HG03432 (cell line): ENCODE measurements around the gene CRADD.
"Not testable (repeated sequence)": the region's sequence is repeated elsewhere in the genome, so short reads cannot be mapped to it uniquely, and the experiment has no call there.

Source experiments
- ATAC-seq: cut with Tn5 transposase; IDR thresholded peaks from one replicate; pipeline ENCODE4 v1.9.1; 2021; ENCODE audit warnings: mild to moderate bottlenecking, moderate library complexity; ENCODE audit not compliant: unreplicated experiment

The CRADD gene

DNA sequence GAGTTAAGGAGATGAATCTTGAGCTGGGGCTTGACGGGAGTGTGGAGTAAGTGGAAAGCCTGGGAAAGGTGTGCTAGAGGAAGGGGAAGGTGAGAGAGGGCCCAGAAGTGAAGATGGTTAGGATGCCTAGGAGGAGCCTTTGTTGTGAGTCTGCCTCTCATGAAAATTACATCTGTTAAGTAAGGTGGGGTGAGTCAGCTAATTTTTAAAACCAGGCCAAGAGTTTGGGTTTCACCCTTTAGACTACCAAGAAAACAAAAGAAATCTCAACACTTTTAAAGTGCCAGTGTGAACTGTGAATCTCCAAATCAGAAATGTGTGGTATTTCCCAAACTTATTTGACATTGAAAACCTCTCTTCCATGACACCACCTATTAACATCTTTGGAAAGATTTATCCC, 185.2 kb downstream of the CRADD start:
- ATAC-seq: no peak

DNA sequence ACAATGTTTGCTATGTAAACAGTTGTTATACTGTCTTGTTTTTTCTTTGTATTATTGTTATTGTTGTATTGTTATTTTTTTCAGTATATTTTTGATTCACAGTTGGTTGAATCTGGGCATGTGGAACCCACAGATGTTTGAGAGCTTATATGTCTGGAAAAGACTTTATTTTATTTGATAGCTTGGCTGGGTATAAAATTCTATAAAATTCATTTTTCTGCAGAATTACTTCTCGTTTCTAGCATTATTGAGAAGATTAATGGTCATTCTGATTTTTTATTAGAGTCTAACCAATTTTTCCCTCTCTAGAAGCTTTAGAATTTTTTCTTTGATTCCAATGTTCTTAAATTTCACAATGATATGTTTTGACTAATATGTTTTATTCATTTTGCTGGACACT, 188.6 kb downstream of the CRADD start:
- no peak for ATAC-seq

DNA sequence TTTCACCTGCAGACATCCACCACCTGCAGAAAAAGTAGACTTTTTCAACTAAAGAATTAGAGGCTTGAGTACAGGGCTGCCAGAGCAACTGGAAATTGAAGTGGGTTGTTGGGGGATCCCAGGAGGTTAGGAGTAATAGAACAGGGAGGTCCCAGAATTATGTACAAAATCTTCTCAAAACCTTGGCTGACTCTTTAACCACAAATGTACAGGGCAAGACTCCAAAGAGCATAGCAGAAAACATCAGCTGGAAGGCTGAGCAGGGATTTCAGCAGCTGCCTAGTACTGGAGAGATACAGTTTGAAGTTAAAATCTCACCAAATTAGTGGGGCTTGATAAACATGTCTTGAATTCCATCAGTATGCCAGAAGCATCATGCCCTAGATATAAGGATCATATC, 191.6 kb downstream of the CRADD start:
- ATAC-seq: no peak

DNA sequence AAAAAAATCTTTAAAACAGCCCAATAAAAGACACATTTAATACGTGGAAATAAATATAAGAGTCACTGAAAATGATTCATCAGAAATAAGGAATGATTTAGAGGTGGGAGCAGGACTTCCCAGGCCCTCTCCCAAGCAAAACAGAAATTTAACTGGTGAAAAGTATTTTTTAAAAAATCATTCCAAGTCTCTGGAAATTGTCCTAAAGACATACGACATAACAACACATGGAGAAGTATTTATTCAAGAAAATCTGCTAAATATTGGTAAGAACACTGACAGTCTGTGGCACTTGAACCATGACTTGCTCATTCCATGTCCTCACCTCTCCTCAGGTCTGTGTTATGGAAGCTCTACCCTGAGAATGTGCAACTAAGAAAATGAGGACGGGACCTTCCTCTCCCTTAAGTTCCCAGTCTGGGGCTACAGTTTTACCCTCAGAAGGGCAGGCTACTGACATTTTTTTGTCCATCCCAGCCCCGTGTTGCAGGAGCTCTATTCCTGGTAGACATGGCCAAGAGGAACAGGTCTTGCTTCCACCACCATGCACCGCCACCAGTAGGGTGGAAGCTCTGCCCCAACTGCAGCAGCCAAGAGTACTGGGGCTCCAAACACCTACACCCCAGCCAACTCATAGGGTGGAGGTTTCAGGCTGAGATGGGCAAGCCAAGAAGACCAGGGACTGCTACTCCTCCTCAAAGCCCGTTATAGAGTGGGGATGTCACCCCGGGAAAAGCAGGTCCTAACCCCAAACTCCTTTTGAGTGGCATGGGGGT, 193.0 kb downstream of the CRADD start:
- no peak for ATAC-seq

DNA sequence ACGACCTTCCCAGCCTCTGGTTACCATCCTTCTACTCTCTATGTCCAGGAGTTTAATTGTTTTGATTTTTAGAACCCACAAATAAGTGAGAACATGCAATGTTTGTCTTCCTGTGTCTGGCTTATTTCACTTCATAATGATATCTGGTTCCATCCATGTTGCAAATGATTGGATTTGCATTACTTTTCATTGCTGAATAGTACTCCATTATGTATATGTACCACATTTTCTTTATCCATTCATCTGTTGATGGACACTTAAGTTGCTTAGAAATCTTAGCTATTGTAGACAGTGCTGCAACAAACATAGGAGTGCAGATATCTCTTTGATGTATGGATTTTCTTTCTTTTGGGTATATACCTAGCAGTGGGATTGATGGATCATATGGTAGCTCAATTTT, 194.4 kb downstream of the CRADD start:
- ATAC-seq: not testable (repeated sequence)

DNA sequence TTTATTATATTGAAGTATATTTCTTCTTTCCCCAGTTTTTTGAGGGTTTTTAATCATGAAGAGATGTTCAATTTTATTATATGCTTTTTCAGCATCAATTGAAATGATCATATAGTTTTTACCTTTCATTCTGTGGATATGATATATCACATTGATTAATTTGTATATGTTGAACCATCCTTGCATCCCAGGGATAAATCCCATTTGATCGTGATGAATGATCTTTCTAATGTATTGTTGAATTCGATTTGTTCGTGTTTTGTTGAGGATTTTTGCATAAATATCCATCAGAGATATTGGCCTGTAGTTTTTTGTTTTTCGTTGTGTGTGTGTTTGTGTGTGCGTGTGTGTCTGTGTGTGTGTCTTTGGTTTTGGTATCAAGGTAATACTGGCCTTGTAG, 196.4 kb downstream of the CRADD start:
- no peak for ATAC-seq

DNA sequence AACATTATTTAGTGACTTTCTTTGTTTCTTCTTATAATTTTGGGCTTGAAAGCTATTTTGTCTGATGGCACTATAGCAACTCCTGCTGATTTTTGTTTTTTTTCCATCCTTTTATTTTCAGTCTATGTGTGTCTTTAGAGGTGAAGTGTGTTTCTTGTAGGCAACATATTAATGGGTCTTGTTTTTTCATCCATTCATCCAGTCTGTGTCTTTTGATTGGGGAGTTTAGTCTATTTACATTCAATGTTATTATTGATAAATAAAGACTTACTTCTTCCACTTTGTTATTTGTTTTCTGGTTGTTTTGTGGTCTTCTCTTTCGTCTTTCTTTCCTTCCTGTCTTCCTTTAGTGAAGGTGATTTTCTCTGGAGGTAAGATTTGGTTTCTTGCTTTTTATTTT, 198.0 kb downstream of the CRADD start:
- ATAC-seq: no peak

DNA sequence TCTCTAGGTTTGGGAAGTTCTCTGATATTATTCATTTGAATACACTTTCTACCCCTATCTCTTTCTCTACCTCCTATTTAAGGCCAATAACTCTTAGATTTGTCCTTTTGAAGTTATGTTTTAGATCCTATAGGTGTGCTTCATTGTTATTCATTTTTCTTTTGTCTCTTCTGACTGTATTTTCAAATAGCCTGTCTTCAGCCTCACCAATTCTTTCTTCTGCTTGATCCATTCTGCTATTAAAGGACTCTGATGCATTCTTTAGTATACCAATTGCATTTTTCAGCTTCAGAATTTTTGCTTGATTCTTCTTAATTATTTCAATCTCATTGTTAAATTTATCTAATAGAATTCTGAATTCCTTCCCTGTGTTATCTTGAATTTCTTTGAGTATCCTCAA, 199.2 kb downstream of the CRADD start:
- no peak for ATAC-seq

DNA sequence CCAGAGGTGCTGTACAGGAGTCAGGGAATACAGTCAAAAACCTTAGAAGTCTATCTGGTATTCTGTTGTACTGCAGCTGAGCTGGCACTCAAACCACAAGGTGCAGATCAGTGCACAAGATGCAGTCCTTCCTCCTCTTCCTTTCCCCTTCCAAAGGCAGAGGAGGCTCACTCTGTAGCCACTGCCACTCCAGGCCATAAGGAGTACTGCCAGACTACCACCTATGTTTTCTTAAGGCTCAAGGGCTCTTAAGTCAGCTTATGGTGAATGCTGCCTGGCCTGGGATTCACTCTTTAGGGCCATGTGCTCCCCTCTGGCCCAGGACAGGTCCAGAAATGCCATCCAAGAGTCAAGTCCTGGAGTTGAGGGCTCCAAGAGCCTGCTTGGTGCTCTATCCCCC, 200.3 kb downstream of the CRADD start:
- no peak for ATAC-seq

DNA sequence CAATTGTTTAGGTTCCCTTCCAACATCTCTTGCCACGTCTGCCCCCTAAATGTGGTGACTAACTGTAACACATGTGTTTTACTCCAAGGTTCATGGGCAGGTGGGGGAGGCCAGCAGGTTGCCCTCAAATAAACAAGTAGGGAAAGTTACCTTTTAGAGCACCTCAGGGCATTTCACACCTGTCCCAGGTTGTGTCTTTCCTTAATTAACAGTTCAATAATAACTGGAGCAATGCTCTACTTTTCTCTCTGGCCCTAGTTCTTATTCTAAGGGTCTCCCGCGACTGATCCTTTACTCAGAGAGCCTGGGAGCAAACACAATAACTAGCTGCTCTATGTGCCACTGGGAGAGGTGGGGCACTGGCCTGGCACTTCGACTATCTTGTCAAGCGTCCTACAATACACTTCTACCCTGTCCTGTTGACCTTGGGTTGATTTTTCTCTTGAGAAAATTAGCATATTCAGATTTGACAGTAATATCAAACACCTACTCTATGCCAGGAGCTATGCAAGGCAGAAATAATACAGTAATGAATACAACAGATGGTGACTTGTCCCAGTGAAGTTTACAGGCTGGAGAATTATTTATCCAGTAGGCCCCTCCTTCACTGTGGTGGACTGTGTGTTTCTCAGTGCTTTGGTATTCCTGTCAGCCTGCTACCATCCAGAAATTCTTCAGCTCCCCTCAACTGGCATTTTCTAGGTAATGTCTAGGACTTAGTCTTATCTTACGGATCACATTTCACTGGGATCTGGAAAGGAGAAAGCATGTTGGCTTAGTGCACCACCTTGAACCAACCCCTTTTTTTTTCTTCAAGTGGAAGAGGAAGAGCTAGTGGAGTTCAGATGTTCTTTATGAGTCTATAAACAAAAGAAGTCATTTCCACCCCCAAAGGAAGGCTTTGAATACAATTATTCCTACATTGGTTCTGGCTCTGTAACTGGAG, 202.6 kb downstream of the CRADD start:
- no peak for ATAC-seq

DNA sequence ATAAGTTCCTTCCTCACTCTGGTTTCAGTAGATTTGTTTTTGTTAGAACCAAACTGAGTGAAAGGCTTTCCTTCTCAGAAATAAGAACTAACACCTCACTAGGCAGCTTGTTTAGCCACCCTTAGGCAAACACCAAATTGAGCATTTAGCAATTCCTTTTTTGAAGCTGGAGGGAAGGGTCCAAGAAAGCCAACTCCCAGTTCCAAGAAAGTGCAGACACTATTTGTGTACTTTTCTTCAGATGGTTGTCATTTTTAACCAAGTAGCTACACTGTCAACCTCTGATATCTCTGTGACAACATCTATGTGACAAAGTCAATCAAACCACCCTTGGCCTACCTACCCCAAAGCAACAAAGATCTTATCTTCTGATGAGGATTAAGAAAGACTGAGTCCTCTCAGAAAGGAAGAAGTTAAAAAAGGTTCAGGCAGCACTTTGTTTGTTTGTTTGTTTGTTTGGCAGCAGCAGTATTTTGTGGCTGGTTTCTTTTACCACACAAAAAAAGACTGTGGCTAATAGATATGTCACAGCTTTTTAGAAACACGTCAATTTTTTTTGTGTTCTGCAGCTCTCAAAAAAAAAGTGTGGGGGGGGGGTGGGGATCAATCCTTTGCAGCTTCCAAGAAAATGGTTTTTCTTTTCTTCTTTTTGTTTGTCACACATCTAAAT, 203.8 kb downstream of the CRADD start:
- ATAC-seq: no peak

DNA sequence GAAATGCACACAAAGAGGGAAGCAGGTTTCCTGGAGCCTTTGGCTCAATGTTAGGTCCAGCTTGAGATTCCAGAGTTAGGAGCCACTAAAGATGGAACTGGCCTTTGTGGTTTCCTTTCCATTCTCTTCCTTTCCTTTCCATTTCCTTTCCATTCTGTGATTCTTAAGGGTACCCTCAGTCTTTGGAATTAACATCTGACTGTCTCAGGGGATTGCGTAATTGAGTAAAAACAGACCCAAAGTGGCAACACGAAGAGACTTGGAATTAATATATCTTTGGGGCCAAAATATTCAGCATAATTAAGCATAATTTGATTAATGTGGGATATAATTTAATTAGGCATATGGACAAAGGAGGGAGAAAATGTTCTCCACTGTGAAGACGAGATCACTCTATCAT, 205.6 kb downstream of the CRADD start:
- no peak for ATAC-seq

DNA sequence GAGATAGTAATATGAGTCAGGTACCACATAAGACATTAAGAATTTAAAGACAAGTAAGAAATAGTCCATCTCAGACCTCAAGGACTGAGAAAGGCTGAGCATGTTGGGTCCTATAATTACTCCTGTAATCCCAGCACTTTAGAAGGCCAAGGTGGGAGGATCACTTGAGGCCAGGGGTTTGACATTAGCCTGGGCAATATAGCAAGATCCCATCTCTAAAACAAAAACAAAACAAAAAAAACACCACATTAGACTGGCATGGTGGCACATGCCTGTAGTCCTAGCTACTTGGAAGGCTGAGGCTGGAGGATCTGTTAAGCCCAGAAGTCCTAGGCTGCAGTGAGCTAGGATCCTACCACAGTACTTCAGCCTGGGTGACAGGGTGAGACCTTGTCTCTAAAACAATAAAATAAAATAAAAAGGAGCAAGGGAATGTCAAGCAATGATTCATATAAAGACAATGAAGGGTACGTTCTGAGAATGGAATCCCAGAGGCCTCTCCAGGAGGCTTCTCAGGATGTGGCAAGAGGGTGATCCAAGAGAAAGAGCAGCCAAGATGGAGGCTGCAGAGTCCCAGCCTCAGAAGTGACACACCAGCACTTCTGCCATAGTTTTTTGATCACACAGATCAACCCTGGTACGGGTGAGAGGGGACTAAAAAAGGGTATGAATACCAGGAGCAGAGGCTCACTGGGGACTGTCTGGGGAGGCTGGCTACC, 206.4 kb downstream of the CRADD start:
- no peak for ATAC-seq

DNA sequence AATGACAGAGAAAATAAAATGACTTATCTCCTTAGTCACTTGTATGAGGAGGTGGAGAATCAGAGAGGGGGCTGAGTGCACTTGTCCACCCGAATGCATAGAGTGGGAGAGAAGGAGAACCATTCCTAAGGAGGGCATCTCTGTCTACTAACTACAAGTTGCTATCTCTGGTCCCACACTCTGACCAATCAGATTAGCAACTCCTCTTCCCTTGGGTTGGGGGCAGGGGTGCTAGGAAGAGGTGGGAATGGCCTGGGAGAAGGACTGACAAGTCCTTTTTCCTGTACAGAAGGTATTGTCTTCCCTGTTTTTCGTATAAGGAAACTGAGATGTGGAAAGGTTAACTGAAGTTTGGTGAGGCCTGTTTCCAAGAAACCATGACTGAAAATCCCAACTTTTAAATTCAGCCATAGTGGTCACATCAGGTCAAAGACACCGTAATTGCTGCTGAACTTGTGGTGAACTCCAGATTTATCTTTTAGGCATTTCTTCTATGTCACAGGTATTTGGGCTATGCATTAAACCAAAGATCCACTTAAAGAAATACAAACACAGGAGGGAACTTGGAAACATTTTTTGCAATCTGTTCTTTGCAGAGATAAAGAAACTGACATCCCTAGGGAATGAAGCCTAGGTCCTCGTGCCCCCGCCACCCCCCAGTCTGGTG, 207.8 kb downstream of the CRADD start:
- ATAC-seq: no peak

DNA sequence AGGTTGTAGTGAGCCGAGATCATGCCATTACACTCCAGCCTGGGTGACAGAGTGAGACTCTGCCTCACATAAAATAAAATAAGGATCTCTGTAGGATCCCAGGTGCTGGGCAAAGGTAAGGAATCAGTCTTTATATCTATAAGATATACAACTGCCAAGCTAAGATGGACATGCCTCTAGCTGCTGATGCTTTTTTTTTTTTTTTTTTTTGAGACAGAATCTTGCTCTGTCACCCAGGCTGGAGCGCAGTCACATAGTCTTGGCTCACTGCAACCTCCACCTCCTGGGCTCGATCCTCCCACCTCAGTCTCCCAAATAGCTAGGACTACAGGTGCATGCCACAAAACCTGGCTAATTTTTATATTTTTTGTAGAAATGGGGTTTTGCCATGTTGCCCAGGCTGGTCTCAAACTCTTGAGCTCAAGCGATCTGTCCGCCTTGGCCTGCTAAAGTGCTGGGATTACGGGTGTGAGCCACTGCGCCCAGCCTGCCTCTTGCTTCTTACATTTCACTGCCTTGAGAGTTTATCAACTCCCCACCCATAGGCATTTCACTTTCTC, 208.9 kb downstream of the CRADD start:
- ATAC-seq: not testable (repeated sequence)

DNA sequence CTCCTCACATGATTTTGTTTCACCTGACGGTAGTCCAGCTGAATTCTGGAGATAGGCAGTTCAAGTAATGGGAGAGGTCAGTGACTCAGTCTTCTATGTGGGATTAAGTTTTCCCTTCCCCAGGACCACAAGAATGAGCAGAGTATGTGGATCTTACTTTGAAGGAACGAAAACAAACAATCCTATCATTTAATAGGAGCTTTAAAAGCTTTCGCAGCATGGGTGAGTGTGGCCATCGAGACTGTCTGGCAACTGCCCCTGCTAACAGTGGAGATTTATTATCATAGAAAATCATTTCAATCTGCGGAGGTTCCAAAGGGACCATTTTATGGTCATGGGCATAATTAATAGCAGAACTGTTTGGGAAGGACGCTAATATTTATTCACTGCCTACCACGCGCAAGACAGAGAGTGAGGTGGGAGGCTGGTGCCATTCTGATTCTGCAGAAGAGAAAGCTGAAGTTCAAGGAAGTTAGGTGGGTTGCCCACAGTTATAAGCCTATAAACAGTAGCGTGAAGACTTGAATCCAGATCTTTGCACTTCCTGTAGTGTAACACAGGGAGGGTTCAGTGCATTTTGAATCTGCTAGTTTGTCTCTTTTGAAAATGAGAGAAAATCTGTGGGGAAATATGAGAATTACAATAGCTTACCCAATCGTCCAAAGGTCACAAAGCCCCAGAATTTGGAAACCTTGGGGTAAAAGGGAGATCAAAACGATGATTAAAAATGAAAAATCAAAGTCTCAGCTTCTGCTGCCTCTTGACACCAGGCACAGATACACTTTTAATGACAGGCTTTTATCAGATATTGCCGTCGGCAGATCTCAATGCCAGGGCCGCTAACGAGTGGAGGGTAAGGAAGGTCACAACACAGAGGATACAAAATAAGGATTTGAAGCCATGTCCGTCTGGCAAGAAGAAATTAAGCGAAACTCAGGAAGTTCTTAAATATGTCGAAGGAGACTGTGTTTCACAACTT, 209.6 kb downstream of the CRADD start:
- ATAC-seq: no peak

DNA sequence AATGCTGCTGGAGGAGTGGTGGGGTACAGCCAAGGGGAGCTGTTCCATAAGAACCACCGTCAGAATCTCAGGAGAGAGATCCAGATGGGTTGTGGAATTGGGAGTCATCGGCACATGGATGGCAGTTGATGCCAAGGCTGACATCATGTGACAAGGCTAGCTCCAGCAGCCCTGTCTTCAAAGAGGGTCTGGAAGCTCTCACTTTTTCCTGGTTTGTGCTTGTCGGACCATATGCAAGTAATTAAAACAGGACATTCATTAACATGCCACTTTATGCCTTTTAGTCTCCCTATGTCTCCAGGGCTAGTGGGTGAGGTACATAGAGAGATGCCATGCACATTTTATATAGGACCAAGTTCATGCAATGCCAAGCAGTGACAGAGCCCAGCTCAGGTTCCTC, 211.8 kb downstream of the CRADD start:
- ATAC-seq: no peak

DNA sequence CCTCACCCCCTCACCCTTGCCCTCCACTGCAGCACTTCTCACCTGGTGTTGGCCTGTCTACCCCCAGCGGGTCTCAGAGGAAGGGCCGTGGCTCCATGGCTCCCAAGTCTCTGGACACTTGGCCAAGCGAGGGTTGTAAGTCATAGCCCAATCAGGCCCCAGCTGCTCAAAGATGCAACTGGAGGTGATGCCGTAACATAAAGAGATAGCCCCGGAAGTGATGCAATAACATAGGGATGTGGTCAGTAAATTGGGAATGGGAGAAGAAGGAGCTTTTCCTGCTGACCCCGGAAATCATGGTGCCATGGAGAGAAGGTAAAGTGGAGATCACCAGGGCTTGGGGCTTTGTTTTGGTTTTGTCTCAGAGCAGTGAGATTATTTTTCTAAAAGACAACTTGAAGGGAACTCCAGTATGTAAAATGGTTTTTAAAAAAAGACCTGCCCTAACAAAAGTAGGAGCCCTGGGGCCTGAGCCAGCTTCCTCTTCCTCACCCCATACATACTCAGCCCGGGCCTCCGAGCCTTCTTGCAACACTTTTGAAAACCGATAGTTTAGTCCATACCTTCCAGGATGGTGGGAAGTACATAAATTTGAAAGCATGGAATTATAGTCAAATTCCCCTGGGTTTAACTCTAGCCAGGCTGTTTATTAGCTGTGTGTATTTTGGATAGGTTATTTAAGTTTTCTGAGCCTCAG, 212.5 kb downstream of the CRADD start:
- ATAC-seq: no peak
